HepG2 (cell line): Measurements from ENCODE around the gene ESF1. TPM values are rescaled to one million over a fixed set of nuclear protein-coding genes. Genes with fewer than 3 reads are reported as not detected.

ENCODE experiments used
- GATAD1 ChIP-seq: IDR thresholded peaks from 2 replicates; pipeline ENCODE4 v1.6.1; 2016; ENCODE audit warnings: missing genetic modification reagents, missing compliant biosample characterization
- polyA plus RNA-seq, 8 experiments: library from polyadenylated mRNA; depleted of rRNA in 3 of 8; stranded (reverse) in 7 of 8; unstranded in 1 of 8; fragments of >200 nt; fragmentation: Illumina TruSeq in 4 of 8; extraction: Trizol in 4 of 8; gene quantifications; 2 replicates each; pipeline versions ENCODE4 v1.2.1 to v1.2.3, GENCODE V29; 2011 to 2016; ENCODE audit warnings: low read depth in 4 of 8, missing spikeins in 1 of 8, mixed read lengths in 1 of 8; ENCODE audit not compliant: insufficient read depth in 1 of 8
- total RNA-seq, 5 experiments: library from RNA; depleted of rRNA; stranded (reverse); fragments of >200 nt; fragmentation: Illumina TruSeq; extraction: Trizol; gene quantifications; 2 replicates each; pipeline ENCODE4 v1.2.3, GENCODE V29; 2016; ENCODE audit warnings: low read depth in 1 of 5
- TF ChIP-seq, protein P1 (sequence below), 2 experiments: fragments of 450-650 bp in 1 of 2; sonication (generic) in 1 of 2; formaldehyde crosslinking in 1 of 2; IDR thresholded peaks; 2 replicates each; pipeline versions ENCODE4 v1.6.1 to v1.8.0; 2016 to 2022; ENCODE audit warnings: antibody characterized with exemption in 1 of 2, mild to moderate bottlenecking in 1 of 2, missing genetic modification reagents in 1 of 2
- TF ChIP-seq, protein P2 (sequence below): IDR thresholded peaks from 2 replicates; pipeline ENCODE4 v1.4.0; 2020; ENCODE audit warnings: mild to moderate bottlenecking, missing genetic modification reagents

ESF1 gene
- total and polyA plus RNA-seq, 2 of the 13 experiments (the other 11 are each of a cell fraction or from before 2014, with no cell fraction given): 7.3 to 66.9 TPM

DNA sequence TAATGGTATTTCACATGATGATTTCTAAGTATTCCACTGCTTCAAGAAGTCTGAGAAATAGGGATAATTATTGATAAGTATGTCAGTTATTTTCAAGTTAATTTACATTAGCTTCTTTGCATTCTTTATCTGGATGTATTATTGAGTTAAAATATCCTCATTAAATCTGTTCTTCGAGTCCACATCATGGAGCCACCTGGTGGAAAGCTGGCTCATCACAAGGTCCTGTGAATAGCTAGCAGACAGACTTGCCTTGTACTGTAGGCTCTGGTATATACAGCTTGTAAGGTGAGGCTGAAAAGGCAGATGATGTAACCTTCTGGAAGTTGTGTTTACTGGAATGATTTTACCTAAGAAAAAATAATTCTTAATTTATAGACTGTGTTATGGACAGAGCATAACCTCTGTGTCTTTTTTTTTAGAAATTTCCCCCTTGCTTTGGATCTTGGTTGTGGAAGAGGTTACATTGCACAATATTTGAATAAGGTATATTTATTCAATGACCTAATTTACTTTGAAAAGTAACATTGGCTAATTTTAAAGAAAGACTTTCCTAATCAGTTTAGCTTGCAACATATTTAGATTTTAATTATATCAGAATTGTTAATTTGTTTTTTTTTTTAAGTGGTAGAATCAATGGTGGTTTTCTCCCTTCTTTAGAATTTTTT is 3.6 kb upstream of the ESF1 start (continued):
- TF ChIP-seq, protein P1, sequence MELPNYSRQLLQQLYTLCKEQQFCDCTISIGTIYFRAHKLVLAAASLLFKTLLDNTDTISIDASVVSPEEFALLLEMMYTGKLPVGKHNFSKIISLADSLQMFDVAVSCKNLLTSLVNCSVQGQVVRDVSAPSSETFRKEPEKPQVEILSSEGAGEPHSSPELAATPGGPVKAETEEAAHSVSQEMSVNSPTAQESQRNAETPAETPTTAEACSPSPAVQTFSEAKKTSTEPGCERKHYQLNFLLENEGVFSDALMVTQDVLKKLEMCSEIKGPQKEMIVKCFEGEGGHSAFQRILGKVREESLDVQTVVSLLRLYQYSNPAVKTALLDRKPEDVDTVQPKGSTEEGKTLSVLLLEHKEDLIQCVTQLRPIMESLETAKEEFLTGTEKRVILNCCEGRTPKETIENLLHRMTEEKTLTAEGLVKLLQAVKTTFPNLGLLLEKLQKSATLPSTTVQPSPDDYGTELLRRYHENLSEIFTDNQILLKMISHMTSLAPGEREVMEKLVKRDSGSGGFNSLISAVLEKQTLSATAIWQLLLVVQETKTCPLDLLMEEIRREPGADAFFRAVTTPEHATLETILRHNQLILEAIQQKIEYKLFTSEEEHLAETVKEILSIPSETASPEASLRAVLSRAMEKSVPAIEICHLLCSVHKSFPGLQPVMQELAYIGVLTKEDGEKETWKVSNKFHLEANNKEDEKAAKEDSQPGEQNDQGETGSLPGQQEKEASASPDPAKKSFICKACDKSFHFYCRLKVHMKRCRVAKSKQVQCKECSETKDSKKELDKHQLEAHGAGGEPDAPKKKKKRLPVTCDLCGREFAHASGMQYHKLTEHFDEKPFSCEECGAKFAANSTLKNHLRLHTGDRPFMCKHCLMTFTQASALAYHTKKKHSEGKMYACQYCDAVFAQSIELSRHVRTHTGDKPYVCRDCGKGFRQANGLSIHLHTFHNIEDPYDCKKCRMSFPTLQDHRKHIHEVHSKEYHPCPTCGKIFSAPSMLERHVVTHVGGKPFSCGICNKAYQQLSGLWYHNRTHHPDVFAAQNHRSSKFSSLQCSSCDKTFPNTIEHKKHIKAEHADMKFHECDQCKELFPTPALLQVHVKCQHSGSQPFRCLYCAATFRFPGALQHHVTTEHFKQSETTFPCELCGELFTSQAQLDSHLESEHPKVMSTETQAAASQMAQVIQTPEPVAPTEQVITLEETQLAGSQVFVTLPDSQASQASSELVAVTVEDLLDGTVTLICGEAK (IDR thresholded peaks at IDR 0.05): no peak
- TF ChIP-seq, protein P1 (CRISPR knock-in tag; IDR thresholded peaks at IDR 0.05): no peak
- TF ChIP-seq, protein P2, sequence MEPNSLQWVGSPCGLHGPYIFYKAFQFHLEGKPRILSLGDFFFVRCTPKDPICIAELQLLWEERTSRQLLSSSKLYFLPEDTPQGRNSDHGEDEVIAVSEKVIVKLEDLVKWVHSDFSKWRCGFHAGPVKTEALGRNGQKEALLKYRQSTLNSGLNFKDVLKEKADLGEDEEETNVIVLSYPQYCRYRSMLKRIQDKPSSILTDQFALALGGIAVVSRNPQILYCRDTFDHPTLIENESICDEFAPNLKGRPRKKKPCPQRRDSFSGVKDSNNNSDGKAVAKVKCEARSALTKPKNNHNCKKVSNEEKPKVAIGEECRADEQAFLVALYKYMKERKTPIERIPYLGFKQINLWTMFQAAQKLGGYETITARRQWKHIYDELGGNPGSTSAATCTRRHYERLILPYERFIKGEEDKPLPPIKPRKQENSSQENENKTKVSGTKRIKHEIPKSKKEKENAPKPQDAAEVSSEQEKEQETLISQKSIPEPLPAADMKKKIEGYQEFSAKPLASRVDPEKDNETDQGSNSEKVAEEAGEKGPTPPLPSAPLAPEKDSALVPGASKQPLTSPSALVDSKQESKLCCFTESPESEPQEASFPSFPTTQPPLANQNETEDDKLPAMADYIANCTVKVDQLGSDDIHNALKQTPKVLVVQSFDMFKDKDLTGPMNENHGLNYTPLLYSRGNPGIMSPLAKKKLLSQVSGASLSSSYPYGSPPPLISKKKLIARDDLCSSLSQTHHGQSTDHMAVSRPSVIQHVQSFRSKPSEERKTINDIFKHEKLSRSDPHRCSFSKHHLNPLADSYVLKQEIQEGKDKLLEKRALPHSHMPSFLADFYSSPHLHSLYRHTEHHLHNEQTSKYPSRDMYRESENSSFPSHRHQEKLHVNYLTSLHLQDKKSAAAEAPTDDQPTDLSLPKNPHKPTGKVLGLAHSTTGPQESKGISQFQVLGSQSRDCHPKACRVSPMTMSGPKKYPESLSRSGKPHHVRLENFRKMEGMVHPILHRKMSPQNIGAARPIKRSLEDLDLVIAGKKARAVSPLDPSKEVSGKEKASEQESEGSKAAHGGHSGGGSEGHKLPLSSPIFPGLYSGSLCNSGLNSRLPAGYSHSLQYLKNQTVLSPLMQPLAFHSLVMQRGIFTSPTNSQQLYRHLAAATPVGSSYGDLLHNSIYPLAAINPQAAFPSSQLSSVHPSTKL (CRISPR knock-in tag): 0 out of 2 replicates have a peak, but pooled peaks have one; percentile 24
- TF ChIP-seq GATAD1 (CRISPR knock-in tag): peak; percentile 22; the same call in 1 of the 2 replicates
- TF ChIP-seq, all 625 proteins: peak for 59
